DMS53 (cell line): ENCODE data around the gene DPYD.

Experiments
- DNase-seq: peaks from one replicate; lab custom pipeline; 2025; lab: John Stamatoyannopoulos, UW

Gene DPYD

GRCh38 chr1:97920832-97921571 is at the start of gene DPYD:
DPYD (minus strand) TSS chr1:97921034; CDS start chr1:97920922, 112 bp downstream.
- DNase-seq, result peak; percentile 98

- no peak for DNase-seq
Measured at GRCh38 chr1:97960470-97960869, 39.6 kb upstream of the DPYD start.

GRCh38 chr1:97947695-97948094 is 26.9 kb upstream of the DPYD start:
- no peak for DNase-seq

DNA sequence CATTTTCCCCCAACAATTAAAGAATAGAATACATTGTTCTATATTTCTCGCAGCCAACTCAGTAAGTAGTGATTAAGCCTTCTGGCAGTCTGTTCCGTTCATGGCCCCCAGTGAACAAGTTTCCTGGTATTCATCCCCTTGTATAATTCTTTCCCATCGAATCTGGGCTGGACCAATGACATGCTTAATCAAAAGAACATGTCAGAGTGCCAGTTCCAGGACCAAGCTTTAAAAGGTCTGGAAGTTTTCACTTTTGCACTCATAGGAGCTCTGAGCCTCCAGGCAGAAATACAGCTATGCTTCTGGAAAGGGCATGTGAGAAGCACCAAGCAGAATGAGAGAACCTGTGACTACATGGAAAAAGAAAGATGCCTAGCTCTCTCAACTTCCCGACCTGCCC is 22.5 kb upstream of the DPYD start:
- no peak for DNase-seq

DNA sequence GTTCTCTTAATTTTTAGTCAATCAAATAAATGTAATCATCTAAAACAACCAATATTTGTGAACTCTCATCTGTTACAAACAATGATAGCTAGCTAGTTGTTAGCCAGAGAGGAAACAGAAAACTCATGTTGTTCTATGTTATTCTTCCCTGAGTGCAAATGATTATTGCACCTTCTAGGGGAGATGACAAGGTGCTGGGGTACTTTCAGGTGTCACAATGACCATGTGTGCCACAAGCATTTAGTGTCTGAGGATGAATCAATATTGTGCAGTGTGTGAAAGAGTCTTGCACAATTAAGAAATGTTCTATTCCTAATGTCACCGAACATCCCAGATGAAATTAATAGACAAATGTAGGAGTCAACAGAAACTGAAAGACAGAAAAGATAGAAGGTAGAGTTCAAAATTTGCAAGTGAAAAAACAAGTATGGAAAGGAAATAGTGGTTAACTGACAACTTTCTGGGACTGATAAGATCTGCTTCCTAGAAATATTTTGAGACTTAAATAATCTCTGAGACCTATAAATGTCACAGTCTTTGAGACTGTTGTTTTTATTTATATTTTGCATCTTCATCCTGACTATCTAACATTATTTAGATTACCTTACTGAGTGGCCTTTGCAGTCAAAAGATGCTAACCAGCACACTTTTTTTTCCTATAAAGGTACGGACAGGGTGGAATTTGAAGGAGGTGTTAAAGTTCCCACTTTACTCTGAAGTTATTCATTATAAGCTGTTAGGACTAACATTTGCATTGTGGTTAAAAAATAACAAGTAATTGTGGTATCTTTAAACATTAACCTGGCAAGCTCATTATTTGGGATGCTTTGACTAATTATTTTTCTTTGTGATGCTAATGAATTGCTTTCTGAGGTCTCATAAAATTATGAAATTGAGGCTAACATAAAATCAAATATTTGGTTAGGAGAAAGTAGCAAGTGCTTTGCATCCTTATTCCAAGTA is 21.6 kb upstream of the DPYD start:
- DNase-seq, result no peak

GRCh38 chr1:97938285-97938642 is 17.4 kb upstream of the DPYD start:
- no peak for DNase-seq

DNA sequence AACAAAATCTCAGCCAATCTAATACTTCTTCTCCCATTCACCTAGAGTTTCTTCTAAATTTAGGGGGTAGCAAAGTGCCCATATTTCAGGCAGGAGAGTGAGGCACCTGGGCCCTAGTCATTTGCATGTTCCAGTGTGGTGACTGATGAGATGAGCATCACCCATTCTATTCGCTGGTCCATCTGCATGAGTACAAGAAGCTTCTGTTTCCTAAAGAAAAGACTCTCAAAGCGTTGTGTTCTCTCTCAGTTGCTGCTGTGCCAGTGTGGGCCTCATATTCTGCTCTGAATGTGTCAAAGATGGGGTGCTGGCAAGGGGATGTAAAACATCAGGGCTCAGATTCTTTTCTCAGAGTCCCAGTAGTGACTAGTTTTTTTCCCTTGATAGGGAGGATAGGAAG is 16.1 kb upstream of the DPYD start:
- DNase-seq, result no peak

DNA sequence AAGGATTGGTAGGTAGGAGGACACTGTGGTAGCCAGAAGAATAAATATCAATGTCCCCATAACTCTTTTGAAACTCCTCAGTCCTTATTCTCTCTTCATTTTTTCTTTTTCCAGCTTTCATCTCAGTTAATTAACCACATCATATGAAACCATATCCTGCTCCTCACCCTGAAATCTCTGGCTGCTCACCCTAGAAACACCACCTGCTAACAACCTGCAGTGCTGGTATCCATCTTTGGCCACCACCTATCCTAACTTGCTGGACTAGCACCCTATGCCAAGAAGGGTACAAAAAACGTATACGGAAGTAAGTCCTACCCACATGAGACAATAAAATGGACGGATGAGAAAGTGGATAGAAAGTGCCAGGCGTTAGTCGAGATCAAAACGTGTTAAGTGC is 13.7 kb upstream of the DPYD start:
- DNase-seq, result no peak

GRCh38 chr1:97929874-97930851 is 9.3 kb upstream of the DPYD start:
- DNase-seq, result no peak

DNA sequence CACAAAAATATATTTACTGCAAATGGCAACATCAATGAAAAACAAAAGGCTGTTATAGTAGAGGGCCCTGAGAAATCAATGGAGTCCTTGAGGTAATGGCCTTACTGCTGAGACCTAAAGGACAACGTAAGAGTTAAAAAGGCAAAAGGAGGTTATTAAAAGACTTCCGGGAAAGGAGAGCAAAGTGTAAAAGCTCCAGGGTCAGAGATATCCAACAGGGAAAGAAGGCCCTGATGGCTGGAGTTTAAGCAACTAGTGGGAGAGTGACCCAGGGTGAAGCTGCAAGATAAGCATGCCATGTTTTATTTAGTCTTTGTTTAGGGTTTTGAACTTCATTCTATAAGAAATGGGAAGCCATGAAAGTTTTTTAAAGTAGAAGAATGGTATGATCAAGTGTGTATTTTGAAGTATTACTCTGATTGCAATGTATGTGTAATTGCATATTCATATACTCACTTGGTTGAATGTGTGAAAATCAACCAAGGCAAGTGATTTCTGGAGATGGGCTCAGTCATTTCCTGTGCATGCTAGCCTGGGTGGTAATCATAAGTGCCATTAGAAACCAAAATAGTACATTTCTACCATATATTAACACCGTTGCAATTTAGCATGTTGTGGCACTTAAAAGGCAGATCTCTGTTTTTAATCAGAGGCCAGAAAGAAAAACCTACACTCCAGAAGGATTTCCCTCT is 5.3 kb upstream of the DPYD start:
- no peak for DNase-seq

- DNase-seq, result peak; percentile 24
Measured at GRCh38 chr1:97925151-97925550, 4.3 kb upstream of the DPYD start.

GRCh38 chr1:97923811-97924210 is 3.0 kb upstream of the DPYD start:
- no peak for DNase-seq

GRCh38 chr1:97920276-97920831 is 480 bp downstream of the DPYD start:
- peak; percentile 79 for DNase-seq

- DNase-seq, result peak; percentile 49
Measured at GRCh38 chr1:97919585-97920261, 1.1 kb downstream of the DPYD start.

DNA sequence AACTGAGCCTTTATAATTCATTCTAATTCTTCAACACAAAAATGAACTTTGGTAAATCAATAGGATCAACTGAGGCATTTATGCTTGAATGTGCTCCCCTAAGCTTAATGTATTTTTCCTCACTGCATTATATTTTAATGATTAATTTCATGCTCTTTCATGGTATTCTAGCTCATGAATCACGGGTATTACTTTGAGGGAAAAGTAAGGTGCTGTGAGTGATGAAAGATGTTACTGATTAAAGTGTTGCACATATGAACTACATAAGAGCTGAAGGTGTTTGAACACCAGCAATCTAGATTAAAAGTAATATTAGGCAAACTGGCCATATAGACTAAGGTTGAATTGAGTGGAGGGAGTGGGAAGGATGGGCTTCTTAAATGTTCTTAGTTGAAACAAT is 1.9 kb downstream of the DPYD start:
- DNase-seq, result no peak

DNA sequence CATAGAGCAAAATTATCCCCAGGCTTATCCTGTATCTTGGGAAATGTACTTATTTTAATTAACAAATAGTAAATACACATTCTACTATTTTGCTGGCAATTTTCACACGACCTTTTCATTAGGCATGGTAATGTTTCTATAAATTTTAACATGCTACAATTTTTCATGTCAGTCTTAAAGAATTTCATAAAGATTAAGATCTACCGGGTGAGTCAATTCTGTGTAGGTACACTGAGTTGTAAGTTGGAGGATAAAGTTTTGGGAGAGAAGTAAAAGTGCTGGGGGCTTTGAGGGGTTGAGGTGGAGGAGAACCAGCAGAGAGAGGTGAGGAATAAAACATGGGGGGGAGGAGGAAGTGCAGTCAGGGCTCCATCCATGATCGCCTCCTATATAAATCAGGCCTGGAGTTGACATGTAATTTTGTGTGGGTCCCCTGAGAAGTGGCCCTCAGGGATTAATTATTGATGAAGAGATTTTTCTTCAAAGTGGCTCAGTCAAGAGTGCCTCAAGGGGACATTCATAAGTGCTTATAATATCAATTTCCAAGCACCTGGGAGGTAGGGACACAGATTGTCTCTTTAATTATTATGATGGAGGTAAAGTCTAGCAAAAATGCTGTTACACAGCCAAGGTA is 7.2 kb downstream of the DPYD start:
- no peak for DNase-seq

DNA sequence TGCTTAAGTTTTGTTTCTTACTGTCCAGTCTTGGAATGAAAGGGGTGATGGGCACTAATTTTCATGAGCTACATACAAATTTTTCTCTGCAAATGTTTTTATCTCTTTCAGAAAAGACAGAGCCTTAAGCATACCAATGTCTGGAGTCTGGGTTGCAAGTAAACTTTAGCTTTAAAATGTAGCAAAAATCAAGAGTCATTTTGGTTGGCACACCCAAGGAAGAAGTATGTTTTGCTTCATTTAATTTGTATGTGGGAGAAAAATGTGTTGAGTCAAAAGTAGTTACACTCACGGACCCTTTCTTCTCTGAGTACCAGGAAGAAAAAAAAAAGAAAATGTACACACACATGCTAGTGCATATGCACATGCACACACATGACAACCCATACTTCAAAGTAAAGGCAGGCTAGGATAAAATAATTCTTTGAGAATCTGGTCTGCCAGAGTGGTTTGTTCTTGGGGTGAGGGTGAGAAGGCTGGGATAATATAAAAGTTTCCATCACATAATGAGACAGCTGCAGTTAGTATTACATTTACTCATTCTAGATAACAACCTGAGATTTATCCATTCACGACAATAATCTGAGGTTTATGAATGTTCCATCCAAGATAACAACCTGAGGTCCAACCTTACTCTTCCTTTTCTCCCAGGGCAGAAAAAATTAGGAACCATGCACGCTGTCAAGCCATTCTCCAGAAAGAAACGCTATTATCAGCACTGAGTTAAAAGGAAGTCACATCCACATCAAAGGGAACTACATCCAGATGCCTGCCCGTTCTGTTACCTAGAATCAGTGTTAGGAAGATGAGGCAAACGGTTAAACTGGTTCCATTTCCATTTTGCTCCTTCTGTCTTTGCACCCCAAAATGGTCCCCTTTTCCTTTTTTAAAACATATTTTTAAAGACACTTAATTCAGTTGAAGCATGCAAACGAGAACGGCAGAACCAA is 9.3 kb downstream of the DPYD start:
- no peak for DNase-seq

DNA sequence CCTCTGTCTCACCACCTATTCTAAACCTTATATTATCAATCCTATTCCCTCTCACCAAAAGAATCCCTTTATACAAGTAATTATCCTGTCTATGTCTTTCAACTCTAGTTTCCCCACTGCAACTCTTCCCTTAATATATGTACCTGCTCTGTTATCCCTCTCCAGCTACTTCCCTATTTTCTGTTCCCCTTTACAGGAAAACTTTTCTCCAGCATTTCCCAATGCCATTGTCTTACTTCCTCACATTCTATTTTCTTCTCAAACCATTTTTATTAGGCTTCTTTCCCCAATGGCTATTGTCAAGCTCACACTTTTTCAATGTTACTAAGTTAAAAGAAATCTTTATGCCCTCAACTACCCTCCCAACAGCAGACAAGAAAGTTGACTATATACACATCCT is 11.6 kb downstream of the DPYD start:
- DNase-seq, result no peak

GRCh38 chr1:97907886-97908285 is 12.9 kb downstream of the DPYD start:
- no peak for DNase-seq
